ENCODE results near the gene LIMS4.
"Not testable (repeated sequence)": the region's sequence is repeated elsewhere in the genome, so short reads cannot be mapped to it uniquely, and the experiment has no call there.

Gene LIMS4, protein sequence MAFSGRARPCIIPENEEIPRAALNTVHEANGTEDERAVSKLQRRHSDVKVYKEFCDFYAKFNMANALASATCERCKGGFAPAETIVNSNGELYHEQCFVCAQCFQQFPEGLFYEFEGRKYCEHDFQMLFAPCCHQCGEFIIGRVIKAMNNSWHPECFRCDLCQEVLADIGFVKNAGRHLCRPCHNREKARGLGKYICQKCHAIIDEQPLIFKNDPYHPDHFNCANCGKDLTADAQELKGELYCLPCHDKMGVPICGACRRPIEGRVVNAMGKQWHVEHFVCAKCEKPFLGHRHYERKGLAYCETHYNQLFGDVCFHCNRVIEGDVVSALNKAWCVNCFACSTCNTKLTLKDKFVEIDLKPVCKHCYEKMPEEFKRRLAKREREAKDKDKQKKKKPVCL

DNA sequence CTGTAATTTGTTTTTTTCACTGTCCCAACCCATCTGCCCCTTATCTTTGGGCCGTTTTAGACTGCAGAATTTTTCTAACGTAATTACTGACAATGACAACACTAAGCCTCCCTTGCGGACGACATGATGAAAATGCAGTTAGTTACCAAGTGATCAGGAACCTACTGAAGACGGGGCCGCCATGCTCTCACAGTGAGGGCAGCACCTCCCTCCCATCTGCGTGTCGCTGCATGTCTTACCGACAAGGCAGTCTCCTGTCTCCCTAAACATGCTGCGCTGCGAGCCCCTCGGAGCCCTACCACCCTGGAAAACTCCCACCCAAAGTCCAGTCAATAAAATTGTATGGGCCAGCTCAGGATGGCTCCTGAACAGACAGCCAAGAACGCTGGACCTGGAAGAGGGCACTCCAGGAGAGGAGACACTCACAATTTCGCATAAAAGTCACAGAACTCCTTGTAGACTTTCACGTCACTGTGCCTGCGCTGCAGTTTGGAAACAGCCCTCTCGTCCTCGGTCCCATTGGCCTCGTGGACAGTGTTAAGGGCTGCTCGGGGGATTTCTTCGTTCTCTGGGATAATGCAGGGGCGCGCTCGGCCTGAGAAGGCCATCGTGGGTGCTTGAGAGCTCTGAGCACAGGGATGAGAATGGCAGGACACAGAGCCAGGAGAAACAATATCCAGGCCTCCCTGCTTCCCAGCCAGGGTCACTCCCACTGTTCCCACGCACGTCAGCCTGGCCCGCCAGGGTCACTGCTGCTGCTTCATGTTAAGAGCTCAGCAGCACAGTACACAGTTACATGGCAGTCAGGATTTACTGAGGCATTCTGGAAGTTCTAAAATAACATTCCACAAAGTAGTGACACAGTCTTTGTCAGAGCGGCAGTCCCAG is at the start of gene LIMS4:
LIMS4 (minus strand) TSS at position 646 of the 888 bp plus-strand sequence; CDS start at position 608, 38 bp downstream.
- not testable (repeated sequence) for H3K4me1 Mint-ChIP-seq; DNase-seq (ENCODE audit: low spot score in 2 of 2); H3K27ac Mint-ChIP-seq (ENCODE audit: low read depth); H3K9me3 Mint-ChIP-seq; H3K36me3 Mint-ChIP-seq (ENCODE audit: insufficient read depth); H3K27me3 Mint-ChIP-seq; ATAC-seq (replicated peaks; ENCODE audit: extremely low read depth, poor library complexity, severe bottlenecking); H3K4me3 Mint-ChIP-seq

DNA sequence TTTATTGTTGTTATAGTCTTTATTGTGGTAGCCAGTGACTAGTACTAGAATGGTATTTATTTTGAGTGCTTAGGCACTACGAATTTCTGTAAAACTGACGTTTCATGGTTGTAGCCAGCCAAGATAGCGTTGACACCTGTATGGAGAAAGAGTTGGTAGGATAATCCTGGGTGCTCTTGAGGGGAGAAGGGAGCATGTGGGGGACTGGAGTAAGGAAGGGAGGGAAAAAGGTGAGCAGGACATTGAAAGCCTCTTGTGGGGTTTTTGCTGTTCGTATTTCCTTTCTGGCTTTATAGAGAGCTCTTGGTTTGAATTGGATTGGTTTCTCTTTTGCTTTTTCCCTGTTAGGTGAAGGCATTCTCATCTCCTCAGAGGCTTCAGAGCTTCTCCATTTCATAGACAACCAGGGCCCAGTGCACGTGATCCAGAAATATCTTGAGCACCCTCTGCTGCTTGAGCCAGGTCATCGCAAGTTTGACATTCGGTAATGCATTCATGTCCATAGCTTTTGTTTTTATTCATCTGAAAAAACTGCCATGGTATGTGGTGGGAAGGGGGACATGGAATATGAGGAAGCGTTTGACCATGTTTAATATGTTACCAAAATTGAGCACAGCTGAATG is 27.2 kb upstream of the LIMS4 start:
- H3K4me1 Mint-ChIP-seq; DNase-seq (ENCODE audit: low spot score in 2 of 2); H3K9me3 Mint-ChIP-seq; H3K27me3 Mint-ChIP-seq; H3K36me3 Mint-ChIP-seq (ENCODE audit: insufficient read depth); H3K4me3 Mint-ChIP-seq; H3K27ac Mint-ChIP-seq (ENCODE audit: low read depth): not testable (repeated sequence)
- ATAC-seq (replicated peaks; ENCODE audit: extremely low read depth, poor library complexity, severe bottlenecking) = peak; percentile 62

DNA sequence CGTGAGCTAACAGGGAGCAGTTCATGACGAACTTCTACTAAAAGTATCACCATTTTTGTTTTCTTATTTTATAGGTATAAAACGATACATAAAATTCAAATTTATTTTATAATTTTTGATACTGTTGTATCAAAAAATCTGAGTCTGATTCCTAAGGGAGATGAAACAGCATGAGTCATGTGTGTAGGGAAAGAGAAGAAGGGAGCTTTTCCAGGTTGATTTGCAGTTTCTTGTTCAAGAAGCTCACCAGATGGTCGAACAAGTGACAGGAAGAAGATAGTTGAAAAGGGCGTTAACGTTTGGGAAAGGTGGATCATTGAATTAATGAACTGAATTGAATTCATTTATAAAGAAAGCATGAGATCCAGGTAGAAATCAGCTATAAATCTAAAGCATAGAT is 23.4 kb upstream of the LIMS4 start:
- not testable (repeated sequence) for DNase-seq (ENCODE audit: low spot score in 2 of 2); H3K36me3 Mint-ChIP-seq (ENCODE audit: insufficient read depth); H3K9me3 Mint-ChIP-seq; H3K27ac Mint-ChIP-seq (ENCODE audit: low read depth); H3K4me3 Mint-ChIP-seq; H3K4me1 Mint-ChIP-seq; H3K27me3 Mint-ChIP-seq; ATAC-seq (replicated peaks; ENCODE audit: extremely low read depth, poor library complexity, severe bottlenecking)

DNA sequence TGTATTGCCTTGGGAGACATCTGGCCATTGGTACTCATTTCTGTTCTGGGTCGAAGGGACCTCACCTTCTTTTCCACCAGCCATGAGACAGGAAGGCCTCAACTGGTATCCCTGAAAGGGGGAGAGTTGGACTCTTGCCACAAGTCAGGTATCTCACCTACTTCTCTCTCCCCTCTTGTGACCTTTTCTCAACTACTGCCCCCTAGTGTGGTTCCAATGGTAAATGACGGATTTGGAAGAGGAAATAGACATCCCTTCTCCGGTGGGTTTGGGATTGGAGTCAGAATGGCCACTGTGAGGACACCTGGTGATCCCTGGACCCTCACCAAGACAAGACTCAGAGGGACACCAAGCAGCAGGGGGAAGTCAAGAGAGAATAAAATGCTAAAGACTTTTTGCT is 21.9 kb upstream of the LIMS4 start:
- ATAC-seq (replicated peaks; ENCODE audit: extremely low read depth, poor library complexity, severe bottlenecking); H3K9me3 Mint-ChIP-seq; DNase-seq (ENCODE audit: low spot score in 2 of 2); H3K27me3 Mint-ChIP-seq; H3K36me3 Mint-ChIP-seq (ENCODE audit: insufficient read depth); H3K4me1 Mint-ChIP-seq; H3K4me3 Mint-ChIP-seq; H3K27ac Mint-ChIP-seq (ENCODE audit: low read depth): not testable (repeated sequence)

DNA sequence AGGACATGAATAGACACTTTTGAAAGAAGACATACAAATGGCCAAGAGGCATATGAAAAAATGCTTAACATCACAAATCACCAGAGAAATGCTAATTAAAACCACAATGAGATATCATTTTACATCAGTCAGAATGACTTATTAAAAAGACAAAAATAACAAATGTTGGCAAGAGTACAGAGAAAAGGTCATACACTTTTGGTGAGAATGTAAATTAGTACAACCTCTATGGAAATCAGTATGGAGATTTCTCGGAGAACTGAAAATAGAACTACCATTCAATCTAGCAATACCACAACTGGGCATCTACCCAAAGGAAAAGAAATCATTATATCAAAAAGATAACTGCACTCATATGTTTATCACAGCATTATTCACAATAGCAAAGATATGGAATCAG is 16.4 kb upstream of the LIMS4 start:
- not testable (repeated sequence) for H3K36me3 Mint-ChIP-seq (ENCODE audit: insufficient read depth); H3K9me3 Mint-ChIP-seq; H3K27ac Mint-ChIP-seq (ENCODE audit: low read depth); DNase-seq (ENCODE audit: low spot score in 2 of 2); ATAC-seq (replicated peaks; ENCODE audit: extremely low read depth, poor library complexity, severe bottlenecking); H3K4me3 Mint-ChIP-seq; H3K4me1 Mint-ChIP-seq; H3K27me3 Mint-ChIP-seq

DNA sequence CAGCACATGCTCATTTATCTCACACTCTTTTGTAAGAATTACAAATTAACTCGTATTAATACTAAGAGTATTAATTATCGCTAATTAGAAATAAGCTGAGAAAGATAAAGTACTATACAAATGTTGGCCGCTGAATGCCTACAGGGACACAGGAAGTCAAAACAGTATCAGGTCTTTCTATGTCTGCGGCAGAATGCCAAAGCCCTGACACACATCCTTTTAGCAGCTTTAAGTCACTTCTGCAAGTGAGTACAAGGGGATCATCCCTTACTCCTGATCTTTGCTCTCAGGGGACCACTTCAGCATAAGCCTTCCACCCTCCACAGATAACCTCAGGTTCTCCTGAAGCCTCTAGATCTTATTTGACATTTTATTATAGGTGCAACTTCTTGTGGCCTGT is 10.1 kb upstream of the LIMS4 start:
- H3K36me3 Mint-ChIP-seq (ENCODE audit: insufficient read depth); H3K4me3 Mint-ChIP-seq; H3K9me3 Mint-ChIP-seq; H3K4me1 Mint-ChIP-seq; DNase-seq (ENCODE audit: low spot score in 2 of 2); H3K27me3 Mint-ChIP-seq; ATAC-seq (replicated peaks; ENCODE audit: extremely low read depth, poor library complexity, severe bottlenecking); H3K27ac Mint-ChIP-seq (ENCODE audit: low read depth): not testable (repeated sequence)

DNA sequence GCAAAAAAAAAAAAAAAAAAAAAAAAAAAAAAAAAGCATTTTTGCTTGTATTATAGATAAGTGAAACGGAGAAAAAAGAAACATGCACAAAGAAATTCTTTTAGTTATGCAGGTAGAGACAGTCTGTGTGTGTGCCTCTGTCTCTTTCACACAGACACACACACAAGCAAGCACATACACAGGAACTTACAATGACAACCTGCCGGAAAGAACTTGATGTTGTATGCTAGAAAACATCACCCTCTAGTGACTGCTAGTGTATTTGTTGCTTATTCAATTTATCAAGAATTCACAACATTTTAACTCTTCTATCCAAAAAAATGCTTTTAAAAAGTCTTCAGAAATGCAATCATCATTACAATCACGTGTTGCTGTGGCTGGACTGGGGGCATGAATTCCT is 8.6 kb upstream of the LIMS4 start:
- DNase-seq (ENCODE audit: low spot score in 2 of 2); H3K9me3 Mint-ChIP-seq; H3K36me3 Mint-ChIP-seq (ENCODE audit: insufficient read depth); H3K4me3 Mint-ChIP-seq; H3K27me3 Mint-ChIP-seq; H3K4me1 Mint-ChIP-seq; H3K27ac Mint-ChIP-seq (ENCODE audit: low read depth); ATAC-seq (replicated peaks; ENCODE audit: extremely low read depth, poor library complexity, severe bottlenecking): not testable (repeated sequence)

DNA sequence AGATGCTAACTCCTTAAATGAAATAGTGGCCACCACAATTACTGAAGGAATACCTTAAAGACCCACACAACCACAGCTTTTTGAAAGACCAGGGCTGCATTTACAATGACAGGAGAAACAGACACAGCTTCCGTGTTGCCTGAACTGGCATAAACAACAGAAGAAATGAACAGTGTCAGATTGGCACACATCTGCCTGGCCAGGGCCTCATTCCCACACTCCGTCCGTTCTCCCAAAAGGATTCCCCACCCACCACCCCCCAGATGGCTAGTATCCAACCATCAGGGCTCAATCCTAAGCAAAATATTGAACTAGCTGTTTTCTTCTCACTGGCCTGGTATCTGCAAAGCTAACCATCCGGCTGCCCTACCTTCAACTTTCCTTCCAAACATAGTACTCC is 7.5 kb upstream of the LIMS4 start:
- not testable (repeated sequence) for H3K9me3 Mint-ChIP-seq; H3K4me1 Mint-ChIP-seq; ATAC-seq (replicated peaks; ENCODE audit: extremely low read depth, poor library complexity, severe bottlenecking); H3K27ac Mint-ChIP-seq (ENCODE audit: low read depth); H3K36me3 Mint-ChIP-seq (ENCODE audit: insufficient read depth); DNase-seq (ENCODE audit: low spot score in 2 of 2); H3K27me3 Mint-ChIP-seq; H3K4me3 Mint-ChIP-seq

DNA sequence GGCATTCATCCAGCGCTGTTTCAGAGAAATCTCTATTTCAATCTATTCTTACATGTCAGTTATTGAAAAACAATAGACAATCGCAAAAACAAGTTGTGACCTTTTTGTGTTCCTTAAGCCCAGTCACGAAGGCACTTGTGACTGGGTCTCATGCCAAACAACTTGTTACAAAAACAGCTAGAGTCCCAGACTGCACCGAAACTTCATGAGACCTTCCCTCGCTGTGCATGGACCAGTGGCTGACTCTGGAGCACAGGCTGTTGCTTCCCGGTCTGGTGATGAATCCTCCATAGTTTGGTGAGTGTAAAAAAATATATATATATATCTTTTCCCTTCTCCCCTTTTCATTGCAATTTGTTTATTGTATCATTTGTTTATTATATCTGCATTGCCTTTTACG is 4.8 kb upstream of the LIMS4 start:
- not testable (repeated sequence) for H3K36me3 Mint-ChIP-seq (ENCODE audit: insufficient read depth); H3K9me3 Mint-ChIP-seq

DNA sequence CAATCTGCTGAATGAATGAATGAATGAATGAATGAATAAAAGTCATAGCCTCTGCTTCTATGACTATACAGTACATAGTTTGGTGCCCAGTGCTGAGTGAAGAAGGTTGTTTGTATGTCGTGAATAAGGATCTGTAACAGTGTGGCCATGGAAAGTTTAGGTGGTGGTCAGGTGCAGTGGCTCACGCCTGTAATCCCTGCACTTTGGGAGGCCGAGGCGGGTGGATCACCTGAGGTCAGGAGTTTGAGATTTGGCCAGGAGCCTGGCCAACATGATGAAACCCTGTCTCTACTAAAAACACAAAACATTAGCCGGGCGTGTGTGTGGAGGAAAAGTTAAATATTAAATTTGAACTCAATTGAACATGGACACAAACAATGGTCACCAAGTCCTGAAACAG is 4.3 kb upstream of the LIMS4 start:
- H3K4me1 Mint-ChIP-seq; DNase-seq (ENCODE audit: low spot score in 2 of 2); H3K4me3 Mint-ChIP-seq; H3K27me3 Mint-ChIP-seq; H3K27ac Mint-ChIP-seq (ENCODE audit: low read depth); H3K9me3 Mint-ChIP-seq; H3K36me3 Mint-ChIP-seq (ENCODE audit: insufficient read depth); ATAC-seq (replicated peaks; ENCODE audit: extremely low read depth, poor library complexity, severe bottlenecking): not testable (repeated sequence)

More for the DNA sequence above, 4.8 kb upstream of the LIMS4 start:
- not testable (repeated sequence) for H3K4me1 Mint-ChIP-seq; H3K27ac Mint-ChIP-seq (ENCODE audit: low read depth); H3K27me3 Mint-ChIP-seq; DNase-seq (ENCODE audit: low spot score in 2 of 2); ATAC-seq (replicated peaks; ENCODE audit: extremely low read depth, poor library complexity, severe bottlenecking); H3K4me3 Mint-ChIP-seq

DNA sequence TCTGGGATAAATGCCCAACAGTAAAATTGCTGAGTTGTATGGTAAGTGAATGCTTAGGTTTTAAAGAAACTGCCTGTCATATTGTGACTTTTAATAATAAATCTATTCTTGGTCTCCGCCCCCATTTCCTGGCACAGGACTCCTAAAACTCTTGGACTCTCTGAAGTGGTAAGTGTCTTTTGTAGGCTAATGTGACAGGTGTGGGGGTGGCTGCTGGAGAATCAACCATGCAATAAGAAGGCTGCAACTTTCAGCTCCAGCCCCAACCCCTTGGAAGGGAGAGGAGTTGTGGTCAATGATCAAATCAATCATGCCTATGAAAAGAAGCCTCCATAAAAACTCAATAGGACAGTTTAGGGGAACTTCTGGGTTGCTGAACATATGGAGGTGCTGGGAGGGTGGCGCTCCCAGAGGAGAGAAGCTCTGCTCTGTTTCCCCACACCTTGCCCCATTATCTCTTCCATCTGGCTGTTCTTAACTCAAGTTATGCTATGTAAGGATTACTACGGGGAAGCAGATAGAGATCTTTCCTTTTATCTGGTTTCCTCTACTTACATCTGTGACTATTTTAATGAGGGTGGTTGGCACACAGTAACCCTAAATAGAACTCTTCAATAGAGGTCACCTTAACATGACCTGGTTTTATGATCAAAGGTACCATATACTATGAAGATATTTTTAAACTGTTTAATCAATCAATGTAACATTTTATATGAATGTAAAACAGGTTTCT is 3.2 kb upstream of the LIMS4 start:
- not testable (repeated sequence) for H3K27ac Mint-ChIP-seq (ENCODE audit: low read depth); H3K4me3 Mint-ChIP-seq; H3K4me1 Mint-ChIP-seq; H3K27me3 Mint-ChIP-seq; DNase-seq (ENCODE audit: low spot score in 2 of 2); H3K9me3 Mint-ChIP-seq; H3K36me3 Mint-ChIP-seq (ENCODE audit: insufficient read depth)
- ATAC-seq (replicated peaks; ENCODE audit: extremely low read depth, poor library complexity, severe bottlenecking) = peak; percentile 59

DNA sequence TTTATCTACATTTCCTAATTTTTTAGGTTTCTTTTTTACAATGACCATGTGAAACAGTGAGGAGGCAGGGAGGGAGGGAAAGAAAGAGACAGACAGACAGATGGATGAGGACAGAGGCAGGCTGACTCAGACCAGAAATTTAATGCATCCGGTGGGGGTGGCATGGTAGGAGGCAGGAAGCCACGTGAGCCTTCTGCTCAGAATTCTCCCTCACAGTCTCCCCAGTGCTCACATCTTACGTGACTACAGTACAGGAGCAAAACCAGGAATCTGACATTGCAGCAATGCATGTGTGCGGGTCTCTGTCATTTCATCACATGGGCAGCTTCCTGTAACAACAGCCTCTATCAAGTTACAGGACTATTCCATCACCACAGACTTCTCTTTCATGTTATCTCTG is 2.3 kb upstream of the LIMS4 start:
- H3K4me1 Mint-ChIP-seq; H3K27me3 Mint-ChIP-seq; DNase-seq (ENCODE audit: low spot score in 2 of 2); H3K36me3 Mint-ChIP-seq (ENCODE audit: insufficient read depth); H3K9me3 Mint-ChIP-seq; H3K4me3 Mint-ChIP-seq; H3K27ac Mint-ChIP-seq (ENCODE audit: low read depth): not testable (repeated sequence)
- peak; percentile 94 for ATAC-seq (replicated peaks; ENCODE audit: extremely low read depth, poor library complexity, severe bottlenecking)
